ENCODE data around the gene GSC2.

The GSC2 gene

DNA sequence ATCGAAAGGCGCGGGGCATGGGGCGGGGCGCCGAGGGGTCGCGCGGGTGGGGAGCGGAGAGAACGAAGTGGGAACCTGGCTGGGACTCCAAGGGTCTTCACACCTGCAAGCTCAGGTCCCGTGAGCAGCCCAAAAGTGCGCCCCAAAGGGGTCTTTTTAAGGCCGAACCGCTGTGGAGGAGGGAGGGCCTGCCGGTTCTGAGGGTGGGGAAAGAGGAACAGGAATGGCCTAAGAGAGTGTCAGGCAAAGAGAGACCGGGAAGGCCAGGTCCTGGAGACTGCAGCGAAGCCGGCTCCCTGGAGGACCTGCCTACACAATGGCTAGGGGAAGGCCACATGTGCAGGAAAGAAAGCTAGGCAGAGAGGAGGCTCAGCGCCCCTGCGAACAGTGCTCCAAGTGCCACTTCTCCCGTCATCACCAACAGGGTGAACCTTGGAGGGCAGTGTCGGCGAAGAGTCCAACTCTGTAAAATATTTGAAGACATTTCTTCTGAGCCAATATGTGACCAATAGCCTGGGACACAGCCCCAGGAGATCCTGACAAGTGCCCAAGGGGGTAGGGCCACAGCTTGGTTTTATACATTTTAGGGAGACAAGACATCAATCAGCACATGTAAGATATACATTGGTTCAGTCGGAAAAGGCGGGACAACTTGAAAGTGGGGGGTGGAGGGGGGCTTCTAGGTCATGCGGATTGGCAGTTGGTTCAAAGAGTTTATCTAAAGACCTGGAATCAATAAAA, 27.2 kb downstream of the GSC2 start:
- Histone ChIP-seq H4K20me1 (ENCODE audit: insufficient read depth, low read length, poor library complexity, severe bottlenecking) (peaks cover 39% of the 10 kb centered on the region), H3F3A (ENCODE audit: low read depth) (no peaks in the 10 kb centered on the region), H3K4me3 (ENCODE audit: low read length, poor library complexity, severe bottlenecking) (peak overlapping the region; percentile 96), H3K36me3 (ENCODE audit: insufficient read depth, low read length) (no peaks in the 10 kb centered on the region), H3K4me1 (ENCODE audit: insufficient read depth, low read length, poor library complexity, severe bottlenecking) (peaks cover 37% of the 10 kb centered on the region), H3K9ac (ENCODE audit: low read depth, low read length, poor library complexity, severe bottlenecking) (peak overlapping the region; percentile 70), H3K79me2 (ENCODE audit: insufficient read depth, low read length) (peaks cover 42% of the 10 kb centered on the region), H3K4me2 (ENCODE audit: low read depth, low read length, poor library complexity, severe bottlenecking) (peak overlapping the region; percentile 94), H2AFZ (ENCODE audit: low read length) (peak overlapping the region; percentile 99), H3K27me3 (ENCODE audit: insufficient read depth, low read length, poor library complexity, severe bottlenecking) (no peaks in the 10 kb centered on the region), H3K9me2 (replicated peaks; ENCODE audit: low read depth, low read length) (no peaks in the 10 kb centered on the region), H3K9me3 (ENCODE audit: insufficient read depth, low read depth, low read length) (no peaks in the 10 kb centered on the region)
- no peak for TF ChIP-seq EZH2phosphoT487 (IDR thresholded peaks at IDR 0.05; ENCODE audit: borderline replicate concordance)
- TF ChIP-seq, protein P1, sequence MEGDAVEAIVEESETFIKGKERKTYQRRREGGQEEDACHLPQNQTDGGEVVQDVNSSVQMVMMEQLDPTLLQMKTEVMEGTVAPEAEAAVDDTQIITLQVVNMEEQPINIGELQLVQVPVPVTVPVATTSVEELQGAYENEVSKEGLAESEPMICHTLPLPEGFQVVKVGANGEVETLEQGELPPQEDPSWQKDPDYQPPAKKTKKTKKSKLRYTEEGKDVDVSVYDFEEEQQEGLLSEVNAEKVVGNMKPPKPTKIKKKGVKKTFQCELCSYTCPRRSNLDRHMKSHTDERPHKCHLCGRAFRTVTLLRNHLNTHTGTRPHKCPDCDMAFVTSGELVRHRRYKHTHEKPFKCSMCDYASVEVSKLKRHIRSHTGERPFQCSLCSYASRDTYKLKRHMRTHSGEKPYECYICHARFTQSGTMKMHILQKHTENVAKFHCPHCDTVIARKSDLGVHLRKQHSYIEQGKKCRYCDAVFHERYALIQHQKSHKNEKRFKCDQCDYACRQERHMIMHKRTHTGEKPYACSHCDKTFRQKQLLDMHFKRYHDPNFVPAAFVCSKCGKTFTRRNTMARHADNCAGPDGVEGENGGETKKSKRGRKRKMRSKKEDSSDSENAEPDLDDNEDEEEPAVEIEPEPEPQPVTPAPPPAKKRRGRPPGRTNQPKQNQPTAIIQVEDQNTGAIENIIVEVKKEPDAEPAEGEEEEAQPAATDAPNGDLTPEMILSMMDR (conservative IDR thresholded peaks at IDR 0.05; ENCODE audit: low read length), result no peak

DNA sequence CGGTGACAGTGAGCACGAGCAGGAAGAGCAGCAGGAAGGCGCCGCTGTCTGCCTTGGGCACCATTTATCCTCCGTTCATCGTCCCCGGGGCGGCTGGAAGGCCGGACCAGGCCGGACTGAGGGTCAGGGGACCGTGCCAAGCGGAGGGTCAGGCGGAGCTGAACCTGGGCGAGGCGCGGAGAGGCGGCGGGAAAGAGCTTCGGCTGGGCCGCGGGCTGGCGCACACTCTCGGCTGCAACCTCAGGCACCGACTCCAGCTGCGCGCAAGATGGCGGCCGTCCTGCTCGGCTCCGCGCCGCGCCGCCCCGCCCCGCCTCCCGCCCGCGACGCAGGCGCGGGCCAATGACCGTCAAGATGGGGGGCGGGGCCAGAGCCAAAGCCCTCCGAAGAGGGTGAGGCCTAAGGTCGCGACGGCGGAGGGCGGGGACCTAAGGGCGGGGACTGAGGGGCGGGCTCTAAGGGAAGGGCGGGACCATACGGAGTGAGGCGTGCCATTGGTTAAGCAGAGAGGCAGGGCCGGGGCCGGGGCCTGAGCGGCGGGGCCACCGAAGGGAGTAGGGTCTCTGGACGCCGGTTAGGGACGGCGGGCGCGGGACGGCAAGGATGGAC, 27.8 kb downstream of the GSC2 start, which contains the start of gene DGCR2:
TSS of gene DGCR2 (minus strand) at position 270 of the 609 bp plus-strand sequence. CDS start at position 64, 206 bp downstream.
- Histone ChIP-seq H3K27me3 (ENCODE audit: insufficient read depth, low read length, poor library complexity, severe bottlenecking) (no peaks in the 10 kb centered on the region), H3K9me3 (ENCODE audit: insufficient read depth, low read depth, low read length) (no peaks in the 10 kb centered on the region), H3K4me1 (ENCODE audit: insufficient read depth, low read length, poor library complexity, severe bottlenecking) (peaks cover 44% of the 10 kb centered on the region), H3K9me2 (replicated peaks; ENCODE audit: low read depth, low read length) (no peaks in the 10 kb centered on the region), H3K4me3 (ENCODE audit: low read length, poor library complexity, severe bottlenecking) (peak within 1 kb of the TSS; percentile 96), H3K9ac (ENCODE audit: low read depth, low read length, poor library complexity, severe bottlenecking) (peak within 1 kb of the TSS; percentile 79), H3K4me2 (ENCODE audit: low read depth, low read length, poor library complexity, severe bottlenecking) (peak within 1 kb of the TSS; percentile 94), H4K20me1 (ENCODE audit: insufficient read depth, low read length, poor library complexity, severe bottlenecking) (peaks cover 44% of the 10 kb centered on the region), H3K36me3 (ENCODE audit: insufficient read depth, low read length) (no peaks in the 10 kb centered on the region), H3F3A (ENCODE audit: low read depth) (no peaks in the 10 kb centered on the region), H3K79me2 (ENCODE audit: insufficient read depth, low read length) (peaks cover 49% of the 10 kb centered on the region), H2AFZ (ENCODE audit: low read length) (peak within 1 kb of the TSS; percentile 99)
- TF ChIP-seq EZH2phosphoT487 (IDR thresholded peaks at IDR 0.05; ENCODE audit: borderline replicate concordance), result no peak
- TF ChIP-seq, protein P1 (conservative IDR thresholded peaks at IDR 0.05; ENCODE audit: low read length), result no peak

DNA sequence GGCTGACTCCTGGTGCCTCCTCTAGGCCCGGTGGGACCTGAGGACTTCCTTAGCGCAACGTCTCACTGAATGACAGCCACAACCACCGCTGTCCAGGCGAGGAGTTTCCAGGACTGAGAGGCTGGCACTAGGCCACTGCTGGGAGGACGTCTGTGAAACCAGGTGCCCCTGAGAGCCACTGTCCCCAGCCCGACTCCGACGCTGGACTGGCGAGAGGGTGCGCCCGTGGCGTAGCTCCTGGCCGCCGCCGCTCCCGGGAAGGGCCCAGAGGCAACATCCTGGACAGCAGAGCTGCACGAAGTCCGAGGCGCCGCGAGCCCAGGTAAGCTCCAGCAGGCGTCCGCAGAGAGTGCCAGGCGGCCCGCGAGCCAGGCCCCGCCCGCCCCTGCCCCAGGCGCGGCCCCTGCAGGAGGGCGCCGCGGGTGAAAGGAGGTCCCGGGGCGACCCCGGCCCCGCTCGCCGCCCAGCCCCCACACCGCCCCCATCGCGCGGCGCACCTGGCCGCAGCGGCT, 28.4 kb downstream of the GSC2 start:
- Histone ChIP-seq H3K9me3 (ENCODE audit: insufficient read depth, low read depth, low read length) (no peaks in the 10 kb centered on the region), H3K4me3 (ENCODE audit: low read length, poor library complexity, severe bottlenecking) (peak overlapping the region; percentile 96), H3K9ac (ENCODE audit: low read depth, low read length, poor library complexity, severe bottlenecking) (peak overlapping the region; percentile 79), H3K36me3 (ENCODE audit: insufficient read depth, low read length) (no peaks in the 10 kb centered on the region), H3K79me2 (ENCODE audit: insufficient read depth, low read length) (peaks cover 55% of the 10 kb centered on the region), H4K20me1 (ENCODE audit: insufficient read depth, low read length, poor library complexity, severe bottlenecking) (peaks cover 50% of the 10 kb centered on the region), H3K9me2 (replicated peaks; ENCODE audit: low read depth, low read length) (no peaks in the 10 kb centered on the region), H3F3A (ENCODE audit: low read depth) (no peaks in the 10 kb centered on the region), H3K4me1 (ENCODE audit: insufficient read depth, low read length, poor library complexity, severe bottlenecking) (peaks cover 50% of the 10 kb centered on the region), H2AFZ (ENCODE audit: low read length) (peak overlapping the region; percentile 94), H3K4me2 (ENCODE audit: low read depth, low read length, poor library complexity, severe bottlenecking) (peak overlapping the region; percentile 94), H3K27me3 (ENCODE audit: insufficient read depth, low read length, poor library complexity, severe bottlenecking) (no peaks in the 10 kb centered on the region)
- TF ChIP-seq, protein P1 (conservative IDR thresholded peaks at IDR 0.05; ENCODE audit: low read length), result no peak
- TF ChIP-seq EZH2phosphoT487 (IDR thresholded peaks at IDR 0.05; ENCODE audit: borderline replicate concordance), result no peak
